Subcutaneous abdominal adipose tissue (tissue), 5 donors: ENCODE data around the gene JUP.

Experiments
- H3K27ac ChIP-seq: one replicate; pipeline ENCODE4 v1.7.0; 2013; ENCODE audit warnings: low read depth, mild to moderate bottlenecking, inconsistent platforms, low read length, moderate library complexity
- H3K27me3 ChIP-seq, 5 donors: one replicate each; pipeline ENCODE4 v1.7.0; 2013; ENCODE audit warnings: low read length in 5 of 5, inconsistent platforms in 1 of 5; ENCODE audit not compliant: control insufficient read depth in 5 of 5, insufficient read depth in 4 of 5
- H3K36me3 ChIP-seq, 5 donors: one replicate each; pipeline ENCODE4 v1.7.0; 2013; ENCODE audit warnings: low read length in 5 of 5; ENCODE audit not compliant: control insufficient read depth in 5 of 5, insufficient read depth in 5 of 5
- H3K4me1 ChIP-seq, 5 donors: one replicate each; pipeline ENCODE4 v1.7.0; 2013; ENCODE audit warnings: low read length in 5 of 5, mild to moderate bottlenecking in 3 of 5, moderate library complexity in 1 of 5; ENCODE audit not compliant: control insufficient read depth in 5 of 5, insufficient read depth in 5 of 5
- H3K4me3 ChIP-seq, 5 donors: one replicate each; pipeline ENCODE4 v1.7.0; 2013; ENCODE audit warnings: low read length in 5 of 5, low read depth in 1 of 5
- H3K9ac ChIP-seq, 5 donors: one replicate each; pipeline ENCODE4 v1.7.0; 2013; ENCODE audit warnings: low read length in 5 of 5, mild to moderate bottlenecking in 4 of 5, moderate library complexity in 3 of 5
- H3K9me3 ChIP-seq, 5 donors: one replicate each; pipeline ENCODE4 v1.7.0; 2013; ENCODE audit warnings: low read length in 5 of 5; ENCODE audit not compliant: control insufficient read depth in 5 of 5
- donor health status: healthy.
- donor health status: healthy.
- donor health status: healthy.
- donor health status: healthy.
- donor health status: healthy.

Gene JUP

GRCh38 chr17:41797377-41797776 is 10.9 kb upstream of the JUP start:
- Histone ChIP-seq H3K27ac (no peak overlapping the region), H3K36me3 (no peaks in the 10 kb centered on the region), H3K9ac (no peak overlapping the region), H3K27me3 (peaks cover 0 to 5% (median 0%) of the 10 kb centered on the region in 5 donors), H3K4me1 (peaks cover 0 to 21% (median 18%) of the 10 kb centered on the region in 5 donors), H3K4me3 (no peak overlapping the region), H3K9me3 (no peaks in the 10 kb centered on the region)

GRCh38 chr17:41796121-41796895 is 9.8 kb upstream of the JUP start:
- Histone ChIP-seq H3K36me3 (no peaks in the 10 kb centered on the region), H3K4me3 (no peak overlapping the region), H3K4me1 (peaks cover 0 to 17% (median 16%) of the 10 kb centered on the region in 5 donors), H3K9ac (no peak overlapping the region), H3K9me3 (no peaks in the 10 kb centered on the region), H3K27me3 (peaks cover 0 to 5% (median 0%) of the 10 kb centered on the region in 5 donors), H3K27ac (no peak overlapping the region)

DNA sequence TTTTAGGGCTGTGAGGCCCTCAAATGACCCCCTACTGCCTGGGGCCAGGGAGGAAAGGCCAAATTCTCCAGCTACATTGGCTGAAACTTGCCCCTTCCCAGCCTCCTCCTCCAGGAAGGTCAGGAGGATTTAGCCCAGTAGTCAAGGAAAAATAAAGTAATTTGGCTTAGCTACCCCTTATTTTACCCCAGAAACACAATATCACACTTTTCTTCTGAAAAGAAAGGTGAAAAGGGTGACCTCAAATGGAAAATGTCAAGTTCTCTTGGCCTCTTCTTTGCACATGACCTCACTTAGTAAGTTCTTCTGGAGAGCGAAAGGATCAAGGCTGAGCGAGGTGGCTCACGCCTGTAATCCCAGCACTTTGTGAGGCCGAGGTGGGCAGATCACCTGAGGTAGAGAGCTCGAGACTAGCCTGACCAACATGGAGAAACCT is 8.0 kb upstream of the JUP start:
- H3K9ac ChIP-seq: no peak overlapping the region
- no peak overlapping the region for H3K27ac ChIP-seq
- no peaks in the 10 kb centered on the region for H3K9me3 ChIP-seq
- peaks cover 0 to 11% (median 8%) of the 10 kb centered on the region in 5 donors for H3K4me1 ChIP-seq
- no peak overlapping the region for H3K4me3 ChIP-seq
- no peaks in the 10 kb centered on the region for H3K36me3 ChIP-seq
- H3K27me3 ChIP-seq: no peaks in the 10 kb centered on the region

DNA sequence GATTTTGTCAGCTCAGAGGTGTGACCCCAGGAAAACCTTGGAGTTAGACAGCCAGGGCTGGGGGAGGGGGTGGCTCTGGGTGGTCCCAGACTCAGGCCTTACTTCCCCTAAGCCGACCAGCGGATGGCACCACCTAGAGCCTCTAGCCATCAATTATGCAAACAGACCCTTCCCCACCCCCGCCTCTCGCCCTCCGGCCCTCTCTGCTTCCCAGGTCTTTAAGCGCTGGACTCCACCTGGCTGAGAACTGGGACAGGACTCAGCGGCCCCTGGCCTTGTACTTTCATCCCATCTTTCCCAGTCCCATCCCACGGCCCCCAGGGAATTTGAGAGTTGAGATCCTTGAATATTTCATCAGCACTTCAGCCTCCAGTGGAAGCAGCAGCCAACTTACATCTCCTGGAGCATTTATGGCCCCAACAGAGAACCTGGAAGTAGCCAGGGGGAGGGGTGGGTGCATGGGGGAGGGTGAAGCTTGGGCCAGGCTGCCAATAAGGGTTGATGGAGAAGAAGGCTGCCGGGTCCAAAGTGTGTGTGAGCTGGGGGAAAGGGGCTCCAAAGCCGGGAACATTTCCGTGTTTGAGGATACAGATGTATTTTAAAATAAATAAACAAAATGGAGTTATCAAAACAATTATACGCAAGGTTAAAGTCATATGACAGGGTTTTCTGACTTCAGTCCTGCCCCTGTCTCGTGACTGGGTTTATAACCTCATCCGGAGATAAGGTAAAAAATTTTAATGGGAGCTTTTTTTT is 7.5 kb upstream of the JUP start:
- Histone ChIP-seq H3K9me3 (no peaks in the 10 kb centered on the region), H3K9ac (peak overlapping the region in 1 of 5 donors; percentile 37), H3K36me3 (no peaks in the 10 kb centered on the region), H3K4me1 (peaks cover 0 to 11% (median 8%) of the 10 kb centered on the region in 5 donors), H3K27me3 (no peaks in the 10 kb centered on the region), H3K27ac (no peak overlapping the region), H3K4me3 (no peak overlapping the region)

DNA sequence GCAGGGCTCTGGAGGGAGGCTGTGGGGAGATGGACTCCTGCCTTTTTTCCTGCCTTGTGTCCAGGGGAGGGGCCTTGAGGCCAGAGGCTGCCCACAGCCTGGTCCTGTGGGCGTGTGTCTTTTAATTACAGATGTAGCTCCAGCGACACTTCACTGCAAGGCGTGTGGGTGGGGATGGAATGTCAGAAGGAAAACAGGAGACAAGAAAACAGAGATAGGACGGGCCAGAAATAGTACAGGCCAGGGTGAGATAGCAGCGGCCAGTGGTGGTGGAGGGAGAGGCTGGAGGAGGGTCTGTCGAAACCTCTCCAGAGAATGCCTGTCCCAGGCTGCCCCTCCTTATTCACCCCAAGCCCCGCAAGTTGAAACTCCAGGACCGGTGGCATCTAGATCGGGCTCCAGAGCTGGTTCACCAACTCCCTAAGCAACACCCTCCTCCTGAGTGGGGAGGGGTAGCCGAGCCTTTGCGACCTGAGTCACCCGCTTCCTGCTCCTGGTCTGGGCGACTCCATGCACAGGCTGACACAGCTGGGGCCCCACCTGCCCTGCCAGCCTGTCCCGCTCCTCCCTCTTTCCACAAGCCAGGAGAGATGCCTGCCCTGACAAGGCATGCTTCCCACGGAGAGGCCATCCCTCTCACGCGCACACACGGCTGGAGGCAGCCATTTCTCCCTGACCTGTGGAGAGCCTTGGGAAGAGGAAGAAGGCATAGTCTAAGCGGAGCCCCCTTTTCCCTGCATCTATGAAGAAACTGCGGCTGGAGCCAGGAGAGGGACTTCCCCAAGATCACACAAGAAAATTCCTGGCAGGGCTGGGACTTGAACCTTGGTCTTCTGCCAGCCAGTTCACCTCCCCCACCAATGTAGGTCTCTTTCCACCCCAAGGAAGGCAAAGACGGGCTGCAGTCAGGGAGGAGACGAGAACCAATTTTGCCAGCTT is 6.6 kb upstream of the JUP start:
- Histone ChIP-seq H3K9ac (peak overlapping the region in 1 of 5 donors; percentile 37), H3K27ac (no peak overlapping the region)

DNA sequence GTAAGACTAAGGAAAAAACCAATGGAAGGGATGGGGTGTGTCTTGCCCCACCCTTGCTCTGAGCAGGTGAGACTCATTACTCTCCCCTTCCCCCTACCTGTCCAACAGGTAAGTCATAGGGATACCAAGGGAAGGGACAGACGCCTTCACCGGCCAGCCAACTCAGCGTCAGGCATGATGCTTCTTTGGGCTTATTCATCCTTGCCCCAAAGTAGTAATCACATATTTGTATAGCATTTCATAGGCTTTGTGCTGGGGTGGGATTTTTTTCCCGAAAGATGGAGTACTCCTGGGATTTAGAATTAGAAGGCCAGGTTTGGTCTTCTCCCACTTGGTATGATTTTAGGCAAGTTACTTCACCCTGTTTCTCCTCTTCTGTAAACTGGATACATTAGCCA is 509 bp upstream of the JUP start:
- Histone ChIP-seq H3K27me3 (no peaks in the 10 kb centered on the region), H3K4me1 (peaks cover 2 to 43% (median 34%) of the 10 kb centered on the region in 5 donors), H3K4me3 (peak overlapping the region in 2 of 5 donors; percentile 4 to 42), H3K9ac (no peak overlapping the region), H3K9me3 (no peaks in the 10 kb centered on the region), H3K27ac (no peak overlapping the region), H3K36me3 (no peaks in the 10 kb centered on the region)

More for the DNA sequence above, 6.6 kb upstream of the JUP start:
- Histone ChIP-seq H3K27me3 (no peaks in the 10 kb centered on the region), H3K4me1 (peaks cover 0 to 11% (median 8%) of the 10 kb centered on the region in 5 donors), H3K9me3 (no peaks in the 10 kb centered on the region), H3K4me3 (no peak overlapping the region), H3K36me3 (no peaks in the 10 kb centered on the region)

DNA sequence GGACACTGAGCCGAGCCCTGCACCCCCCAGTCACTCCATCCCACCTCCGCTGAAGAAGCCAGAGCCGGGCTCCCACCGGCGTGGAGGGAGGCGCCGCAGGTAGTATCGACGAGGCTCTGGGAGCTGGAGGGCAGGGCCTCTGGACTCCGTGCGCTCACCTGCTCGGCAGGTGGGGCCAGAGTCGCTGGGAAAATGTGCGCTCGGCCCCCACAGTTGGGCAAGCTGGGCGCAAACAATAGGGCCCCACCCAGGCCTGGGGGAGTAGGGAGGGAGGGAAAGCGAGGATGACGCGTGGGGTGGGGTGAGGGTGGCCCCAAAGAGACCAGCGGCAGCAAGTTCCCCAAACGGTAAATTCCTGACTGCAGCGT is 668 bp downstream of the JUP start:
- Histone ChIP-seq H3K9ac (peak overlapping the region in 4 of 5 donors; percentile 63 to 84 (median 72)), H3K9me3 (no peaks in the 10 kb centered on the region), H3K36me3 (no peaks in the 10 kb centered on the region), H3K27ac (peak overlapping the region; percentile 57), H3K4me1 (peaks cover 7 to 53% (median 42%) of the 10 kb centered on the region in 5 donors), H3K27me3 (no peaks in the 10 kb centered on the region), H3K4me3 (peak overlapping the region; percentile 53 to 84 (median 80))

DNA sequence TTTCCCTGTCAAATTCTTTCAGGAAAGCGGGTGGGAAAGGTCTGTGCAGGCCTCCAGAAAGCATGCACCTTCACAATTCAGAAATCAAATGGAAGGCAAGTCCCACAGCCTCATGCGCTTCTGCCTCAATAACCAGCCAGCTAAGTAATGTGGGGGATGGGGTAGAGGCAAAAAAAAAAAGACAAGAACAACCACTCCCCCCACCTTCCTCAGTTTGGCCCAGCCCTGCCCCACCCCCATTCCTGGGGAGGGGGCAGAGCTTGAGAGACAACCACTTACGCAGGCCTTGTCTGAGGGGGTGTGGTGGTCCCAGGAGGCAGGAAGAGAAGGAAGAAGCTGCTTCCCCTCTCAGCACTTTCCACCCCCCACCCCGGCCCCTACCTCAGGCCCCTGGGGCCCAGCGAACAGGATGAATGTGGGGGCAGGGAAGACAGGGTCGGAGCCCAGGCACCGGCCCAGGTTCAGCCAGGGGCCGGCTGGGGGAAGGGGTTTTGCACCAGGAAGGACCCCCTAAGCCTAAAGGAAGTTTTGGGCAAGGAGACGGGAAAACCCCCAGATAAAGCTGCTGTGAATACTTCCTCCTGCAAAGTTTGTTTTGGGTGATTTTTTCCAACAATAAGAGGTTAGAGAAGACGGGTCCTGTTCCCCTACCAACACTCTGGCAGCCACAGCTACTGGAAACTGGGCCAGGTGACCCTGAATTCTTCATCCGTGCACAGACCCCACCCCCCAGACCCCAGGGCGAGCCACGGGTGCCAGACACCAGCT is 1.2 kb downstream of the JUP start:
- H3K4me1 ChIP-seq: peaks cover 7 to 53% (median 42%) of the 10 kb centered on the region in 5 donors
- H3K27ac ChIP-seq: peak overlapping the region; percentile 57

GRCh38 chr17:41784207-41784744 is 2.2 kb downstream of the JUP start:
- H3K27me3 ChIP-seq: no peaks in the 10 kb centered on the region
- H3K9me3 ChIP-seq: no peaks in the 10 kb centered on the region
- H3K9ac ChIP-seq: peak overlapping the region in 2 of 5 donors; percentile 28 to 39
- H3K4me1 ChIP-seq: peaks cover 7 to 62% (median 45%) of the 10 kb centered on the region in 5 donors
- no peaks in the 10 kb centered on the region for H3K36me3 ChIP-seq
- H3K4me3 ChIP-seq: peak overlapping the region in 4 of 5 donors; percentile 12 to 80 (median 55)
- H3K27ac ChIP-seq: peak overlapping the region; percentile 57

More for the DNA sequence above, 1.2 kb downstream of the JUP start:
- H3K36me3 ChIP-seq: no peaks in the 10 kb centered on the region
- H3K27me3 ChIP-seq: no peaks in the 10 kb centered on the region
- peak overlapping the region in 4 of 5 donors; percentile 63 to 84 (median 72) for H3K9ac ChIP-seq
- H3K9me3 ChIP-seq: no peaks in the 10 kb centered on the region
- H3K4me3 ChIP-seq: peak overlapping the region; percentile 53 to 84 (median 80)
